ENCODE data around the gene PSMB9.

GRCh38 chr6:32857156-32857891 is 3.3 kb downstream of the PSMB9 start:
- TF ChIP-seq, protein P1, sequence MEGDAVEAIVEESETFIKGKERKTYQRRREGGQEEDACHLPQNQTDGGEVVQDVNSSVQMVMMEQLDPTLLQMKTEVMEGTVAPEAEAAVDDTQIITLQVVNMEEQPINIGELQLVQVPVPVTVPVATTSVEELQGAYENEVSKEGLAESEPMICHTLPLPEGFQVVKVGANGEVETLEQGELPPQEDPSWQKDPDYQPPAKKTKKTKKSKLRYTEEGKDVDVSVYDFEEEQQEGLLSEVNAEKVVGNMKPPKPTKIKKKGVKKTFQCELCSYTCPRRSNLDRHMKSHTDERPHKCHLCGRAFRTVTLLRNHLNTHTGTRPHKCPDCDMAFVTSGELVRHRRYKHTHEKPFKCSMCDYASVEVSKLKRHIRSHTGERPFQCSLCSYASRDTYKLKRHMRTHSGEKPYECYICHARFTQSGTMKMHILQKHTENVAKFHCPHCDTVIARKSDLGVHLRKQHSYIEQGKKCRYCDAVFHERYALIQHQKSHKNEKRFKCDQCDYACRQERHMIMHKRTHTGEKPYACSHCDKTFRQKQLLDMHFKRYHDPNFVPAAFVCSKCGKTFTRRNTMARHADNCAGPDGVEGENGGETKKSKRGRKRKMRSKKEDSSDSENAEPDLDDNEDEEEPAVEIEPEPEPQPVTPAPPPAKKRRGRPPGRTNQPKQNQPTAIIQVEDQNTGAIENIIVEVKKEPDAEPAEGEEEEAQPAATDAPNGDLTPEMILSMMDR (IDR thresholded peaks at IDR 0.05; ENCODE audit: insufficient read depth, low read length): no peak
- no peak for TF ChIP-seq REST (IDR thresholded peaks at IDR 0.05; ENCODE audit: insufficient replicate concordance, low read depth)
